SU-DHL-6 (cell line): ENCODE results near the gene OR1J1.
A peak's percentile ranks its signal among the peaks of the same experiment; 100 is the strongest.

Experiments used
- H2AFZ ChIP-seq: fragments of 200-600 bp; sonication (generic); 2 replicates; pipeline ENCODE4 v1.6.1; 2014; ENCODE audit warnings: low read depth, mild to moderate bottlenecking, moderate library complexity, mixed read lengths, antibody characterized with exemption, low read length; ENCODE audit not compliant: severe bottlenecking
- H3F3A ChIP-seq: fragments of 200-600 bp; shearing (Covaris generic); 2 replicates; pipeline ENCODE4 v1.6.0; 2016; ENCODE audit warnings: antibody characterized with exemption, mild to moderate bottlenecking; ENCODE audit not compliant: insufficient read depth
- H3K27ac ChIP-seq: fragments of 200-600 bp; sonication (generic); 2 replicates; pipeline ENCODE4 v1.5.1; 2016; ENCODE audit warnings: low read depth, mild to moderate bottlenecking, low read length, moderate library complexity, mixed read lengths
- H3K27me3 ChIP-seq: fragments of 200-600 bp; sonication (generic), shearing (Covaris generic); 2 replicates; pipeline ENCODE4 v1.6.0; 2014; ENCODE audit warnings: mild to moderate bottlenecking, low read length
- H3K36me3 ChIP-seq: fragments of 200-600 bp; sonication (generic); 2 replicates; pipeline ENCODE4 v1.6.1; 2014; ENCODE audit warnings: mild to moderate bottlenecking, low read length, mixed read lengths
- H3K4me2 ChIP-seq: fragments of 300-600, 200-600 bp; shearing (Covaris generic), sonication (generic); 2 replicates; pipeline ENCODE4 v1.6.0; 2014; ENCODE audit warnings: low read length, low read depth, mild to moderate bottlenecking; ENCODE audit not compliant: poor library complexity, severe bottlenecking
- H3K4me3 ChIP-seq: fragments of 200-600 bp; sonication (generic); 2 replicates; pipeline ENCODE4 v1.5.1; 2014; ENCODE audit warnings: antibody characterized with exemption, low read length, mild to moderate bottlenecking, mixed read lengths; ENCODE audit not compliant: insufficient read depth, poor library complexity, severe bottlenecking
- H3K79me2 ChIP-seq: fragments of 200-600 bp; sonication (generic); 2 replicates; pipeline ENCODE4 v1.6.1; 2014; ENCODE audit warnings: mild to moderate bottlenecking, low read length, moderate library complexity; ENCODE audit not compliant: insufficient read depth
- H3K9ac ChIP-seq: fragments of 200-600 bp; sonication (generic); 2 replicates; pipeline ENCODE4 v1.7.0; 2014; ENCODE audit warnings: mild to moderate bottlenecking, low read length
- H3K9me2 ChIP-seq: fragments of 200-600 bp; sonication (generic); replicated peaks from 2 replicates; pipeline ENCODE4 v1.6.1; 2014; ENCODE audit warnings: low read length; ENCODE audit not compliant: insufficient read depth
- H3K9me3 ChIP-seq: fragments of 200-600 bp; sonication (generic); 2 replicates; pipeline ENCODE4 v1.6.1; 2014; ENCODE audit warnings: low read length, mixed read lengths; ENCODE audit not compliant: insufficient read depth
- H4K20me1 ChIP-seq: fragments of 200-600 bp; sonication (generic); 2 replicates; pipeline ENCODE4 v1.6.1; 2014; ENCODE audit warnings: low read depth, mild to moderate bottlenecking, antibody characterized with exemption, low read length, moderate library complexity, mixed read lengths
- EZH2phosphoT487 ChIP-seq: fragments of 200-600 bp; sonication (generic), shearing (Covaris generic); conservative IDR thresholded peaks from 2 replicates; pipeline ENCODE4 v1.6.1; 2018; ENCODE audit warnings: mild to moderate bottlenecking, antibody characterized with exemption, low read length, moderate library complexity, mixed read lengths
- TF ChIP-seq, protein P1 (sequence below): fragments of 200-600 bp; sonication (generic); IDR thresholded peaks from one replicate; pipeline ENCODE4 v1.5.1; 2017; ENCODE audit warnings: antibody characterized with exemption, mild to moderate bottlenecking, low read length, moderate library complexity; ENCODE audit not compliant: insufficient read depth, poor library complexity, severe bottlenecking

Gene OR1J1

GRCh38 chr9:122510502-122510901 is 32.8 kb upstream of the OR1J1 start, which contains the start of gene OR1J2:
TSS of gene OR1J2 (plus strand) at chr9:122510802. CDS start at chr9:122510802, 0 bp downstream.
- H3K79me2 ChIP-seq: no peaks in the 10 kb centered on the region
- H3K36me3 ChIP-seq: no peaks in the 10 kb centered on the region
- H3K4me3 ChIP-seq: no peak within 1 kb of the TSS
- H3K27ac ChIP-seq: no peak within 1 kb of the TSS
- H3K9me3 ChIP-seq: no peaks in the 10 kb centered on the region
- no peak within 1 kb of the TSS for H2AFZ ChIP-seq
- H3K9ac ChIP-seq: no peak within 1 kb of the TSS
- no peaks in the 10 kb centered on the region for H3K9me2 ChIP-seq
- TF ChIP-seq EZH2phosphoT487: no peak
- TF ChIP-seq, protein P1, sequence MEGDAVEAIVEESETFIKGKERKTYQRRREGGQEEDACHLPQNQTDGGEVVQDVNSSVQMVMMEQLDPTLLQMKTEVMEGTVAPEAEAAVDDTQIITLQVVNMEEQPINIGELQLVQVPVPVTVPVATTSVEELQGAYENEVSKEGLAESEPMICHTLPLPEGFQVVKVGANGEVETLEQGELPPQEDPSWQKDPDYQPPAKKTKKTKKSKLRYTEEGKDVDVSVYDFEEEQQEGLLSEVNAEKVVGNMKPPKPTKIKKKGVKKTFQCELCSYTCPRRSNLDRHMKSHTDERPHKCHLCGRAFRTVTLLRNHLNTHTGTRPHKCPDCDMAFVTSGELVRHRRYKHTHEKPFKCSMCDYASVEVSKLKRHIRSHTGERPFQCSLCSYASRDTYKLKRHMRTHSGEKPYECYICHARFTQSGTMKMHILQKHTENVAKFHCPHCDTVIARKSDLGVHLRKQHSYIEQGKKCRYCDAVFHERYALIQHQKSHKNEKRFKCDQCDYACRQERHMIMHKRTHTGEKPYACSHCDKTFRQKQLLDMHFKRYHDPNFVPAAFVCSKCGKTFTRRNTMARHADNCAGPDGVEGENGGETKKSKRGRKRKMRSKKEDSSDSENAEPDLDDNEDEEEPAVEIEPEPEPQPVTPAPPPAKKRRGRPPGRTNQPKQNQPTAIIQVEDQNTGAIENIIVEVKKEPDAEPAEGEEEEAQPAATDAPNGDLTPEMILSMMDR: no peak
- no peaks in the 10 kb centered on the region for H4K20me1 ChIP-seq
- H3K27me3 ChIP-seq: no peaks in the 10 kb centered on the region
- H3F3A ChIP-seq: no peaks in the 10 kb centered on the region
- no peak within 1 kb of the TSS for H3K4me2 ChIP-seq

DNA sequence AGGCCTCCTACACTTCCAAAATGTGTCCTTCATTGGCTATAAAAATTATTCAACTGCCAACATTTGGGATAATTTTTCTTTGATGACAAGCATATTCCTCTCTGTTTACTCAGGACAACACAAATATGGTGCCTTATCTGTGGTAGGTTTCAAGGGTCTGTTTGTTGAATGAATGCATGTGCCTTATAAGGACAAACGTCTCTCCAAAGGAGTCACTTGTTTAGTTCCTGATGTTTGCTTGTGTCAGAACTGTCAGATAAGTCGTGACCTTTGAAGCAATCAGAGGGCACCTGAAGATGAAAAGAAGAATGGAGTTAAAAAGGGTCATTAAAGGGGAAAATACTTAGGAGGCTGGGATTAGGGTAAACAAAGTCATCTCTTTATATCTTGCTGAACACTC is 29.2 kb upstream of the OR1J1 start:
- H3K4me3 ChIP-seq: no peak overlapping the region
- H3F3A ChIP-seq: no peaks in the 10 kb centered on the region
- H4K20me1 ChIP-seq: no peaks in the 10 kb centered on the region
- no peak overlapping the region for H2AFZ ChIP-seq
- no peak overlapping the region for H3K27ac ChIP-seq
- no peaks in the 10 kb centered on the region for H3K79me2 ChIP-seq
- H3K36me3 ChIP-seq: no peaks in the 10 kb centered on the region
- TF ChIP-seq, protein P1: no peak
- TF ChIP-seq EZH2phosphoT487: no peak
- no peak overlapping the region for H3K4me2 ChIP-seq
- no peak overlapping the region for H3K9ac ChIP-seq
- H3K27me3 ChIP-seq: no peaks in the 10 kb centered on the region
- H3K9me3 ChIP-seq: no peaks in the 10 kb centered on the region
- H3K9me2 ChIP-seq: no peaks in the 10 kb centered on the region

DNA sequence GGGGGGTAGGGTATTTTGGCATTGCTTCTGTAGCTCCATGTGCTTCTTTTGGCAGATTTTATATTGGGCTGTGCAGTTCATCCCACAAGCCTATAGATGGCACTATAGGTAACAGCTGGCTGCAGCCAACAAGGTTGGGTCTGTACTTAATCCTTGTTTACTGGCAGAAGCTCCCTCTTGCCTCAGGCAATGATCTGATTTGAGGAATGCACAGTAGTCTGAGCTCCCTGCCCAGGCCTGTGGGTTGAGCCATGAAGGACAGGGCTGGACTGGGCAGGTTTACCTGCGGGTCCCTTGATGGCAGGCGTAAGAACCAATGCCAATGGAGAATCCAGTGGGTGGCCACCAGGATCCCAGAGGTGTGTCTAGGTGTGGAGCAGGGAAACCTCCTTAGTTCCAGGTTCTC is 21.2 kb upstream of the OR1J1 start:
- no peaks in the 10 kb centered on the region for H3K27me3 ChIP-seq
- no peaks in the 10 kb centered on the region for H3K79me2 ChIP-seq
- H3F3A ChIP-seq: no peaks in the 10 kb centered on the region
- TF ChIP-seq, protein P1: peak; percentile 82
- TF ChIP-seq EZH2phosphoT487: no peak
- H3K9me3 ChIP-seq: no peaks in the 10 kb centered on the region
- no peaks in the 10 kb centered on the region for H4K20me1 ChIP-seq
- H3K36me3 ChIP-seq: no peaks in the 10 kb centered on the region
- no peak overlapping the region for H3K4me3 ChIP-seq
- H2AFZ ChIP-seq: no peak overlapping the region
- no peak overlapping the region for H3K27ac ChIP-seq
- H3K9me2 ChIP-seq: no peaks in the 10 kb centered on the region
- no peak overlapping the region for H3K9ac ChIP-seq
- H3K4me2 ChIP-seq: no peak overlapping the region

- no peaks in the 10 kb centered on the region for H4K20me1 ChIP-seq
- H3K9me3 ChIP-seq: no peaks in the 10 kb centered on the region
- no peaks in the 10 kb centered on the region for H3F3A ChIP-seq
- H3K79me2 ChIP-seq: no peaks in the 10 kb centered on the region
- H3K36me3 ChIP-seq: no peaks in the 10 kb centered on the region
- H3K9ac ChIP-seq: no peak overlapping the region
- TF ChIP-seq, protein P1: no peak
- no peak for TF ChIP-seq EZH2phosphoT487
- H3K9me2 ChIP-seq: no peaks in the 10 kb centered on the region
- H3K4me3 ChIP-seq: no peak overlapping the region
- H3K27me3 ChIP-seq: no peaks in the 10 kb centered on the region
- no peak overlapping the region for H3K4me2 ChIP-seq
- H3K27ac ChIP-seq: no peak overlapping the region
- H2AFZ ChIP-seq: no peak overlapping the region
Observed at GRCh38 chr9:122479062-122479461, 1.3 kb upstream of the OR1J1 start.
